Suprapubic skin (tissue), 4 donors: ENCODE measurements around the gene LGR4.

ENCODE experiments used
- CTCF ChIP-seq, 2 donors: fragments of 200-600 bp in 1 of 2; fragments of 450-650 bp in 1 of 2; sonication (generic) in 1 of 2; IDR thresholded peaks; one replicate each; pipeline ENCODE4 v1.5.1; 2016 to 2019; ENCODE audit warnings: antibody characterized with exemption in 2 of 2, mild to moderate bottlenecking in 1 of 2, moderate library complexity in 1 of 2
- POLR2A ChIP-seq, 2 donors: fragments of 450-650 bp; IDR thresholded peaks; one replicate each; pipeline ENCODE4 v1.6.1; 2017; ENCODE audit warnings: antibody characterized with exemption in 2 of 2, mild to moderate bottlenecking in 2 of 2, moderate library complexity in 2 of 2
- POLR2AphosphoS5 ChIP-seq, 3 donors: sonication (generic); formaldehyde crosslinking; IDR thresholded peaks; one replicate each; pipeline ENCODE4 v1.6.1; 2017; ENCODE audit warnings: antibody characterized with exemption in 3 of 3

- TF ChIP-seq CTCF (IDR thresholded peaks at IDR 0.05): no peak
- no peak for TF ChIP-seq POLR2AphosphoS5 (IDR thresholded peaks at IDR 0.05)
- no peak for TF ChIP-seq POLR2A (IDR thresholded peaks at IDR 0.05)
Measured at GRCh38 chr11:27401833-27402316, 70.7 kb downstream of the LGR4 start.
